ENCODE measurements around the gene EBLN1.

DNA sequence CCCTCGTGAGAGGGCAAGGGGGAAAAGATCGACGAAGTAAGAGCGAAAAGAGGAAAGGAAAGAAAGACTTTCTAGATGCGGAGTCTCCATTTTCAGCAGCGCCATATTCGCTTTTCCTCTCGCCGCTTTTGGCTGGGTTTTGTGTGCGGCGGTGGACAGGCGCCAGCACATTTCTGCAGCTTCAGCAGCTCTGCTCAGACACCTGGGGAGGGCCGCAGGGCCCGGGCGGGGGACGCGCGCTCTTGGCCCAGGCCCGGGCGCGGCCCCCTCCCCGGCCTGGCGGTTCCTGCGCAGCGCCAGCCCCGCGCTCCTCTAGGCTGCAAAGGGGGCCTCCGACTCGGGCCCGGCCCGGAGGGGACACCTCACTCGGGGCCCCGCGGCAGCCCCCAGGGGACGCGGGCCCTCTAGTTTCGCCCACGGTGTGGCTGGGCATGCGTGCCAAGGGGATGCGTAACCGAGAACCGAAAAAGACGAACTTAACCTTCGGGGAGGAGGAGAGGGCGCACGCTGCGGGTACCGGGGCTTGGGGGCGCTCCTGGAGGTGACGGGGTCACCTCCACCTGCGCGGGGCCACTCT lies 34.5 kb upstream of the EBLN1 start:
- TF ChIP-seq, protein P1, sequence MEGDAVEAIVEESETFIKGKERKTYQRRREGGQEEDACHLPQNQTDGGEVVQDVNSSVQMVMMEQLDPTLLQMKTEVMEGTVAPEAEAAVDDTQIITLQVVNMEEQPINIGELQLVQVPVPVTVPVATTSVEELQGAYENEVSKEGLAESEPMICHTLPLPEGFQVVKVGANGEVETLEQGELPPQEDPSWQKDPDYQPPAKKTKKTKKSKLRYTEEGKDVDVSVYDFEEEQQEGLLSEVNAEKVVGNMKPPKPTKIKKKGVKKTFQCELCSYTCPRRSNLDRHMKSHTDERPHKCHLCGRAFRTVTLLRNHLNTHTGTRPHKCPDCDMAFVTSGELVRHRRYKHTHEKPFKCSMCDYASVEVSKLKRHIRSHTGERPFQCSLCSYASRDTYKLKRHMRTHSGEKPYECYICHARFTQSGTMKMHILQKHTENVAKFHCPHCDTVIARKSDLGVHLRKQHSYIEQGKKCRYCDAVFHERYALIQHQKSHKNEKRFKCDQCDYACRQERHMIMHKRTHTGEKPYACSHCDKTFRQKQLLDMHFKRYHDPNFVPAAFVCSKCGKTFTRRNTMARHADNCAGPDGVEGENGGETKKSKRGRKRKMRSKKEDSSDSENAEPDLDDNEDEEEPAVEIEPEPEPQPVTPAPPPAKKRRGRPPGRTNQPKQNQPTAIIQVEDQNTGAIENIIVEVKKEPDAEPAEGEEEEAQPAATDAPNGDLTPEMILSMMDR (IDR thresholded peaks at IDR 0.05; ENCODE audit: insufficient read depth, low read length, poor library complexity, severe bottlenecking) = no peak
- no peak for TF ChIP-seq EZH2phosphoT487 (conservative IDR thresholded peaks at IDR 0.05; ENCODE audit: low read length)

Data from SU-DHL-6 (cell line).